Measurements from ENCODE around the gene ARID1B. TPM values are rescaled to one million over a fixed set of nuclear protein-coding genes. Genes with fewer than 3 reads are reported as not detected.

The ARID1B gene
- total and polyA plus RNA-seq, 11 donors, result 15.3 to 76.1 (median 40.7) TPM

DNA sequence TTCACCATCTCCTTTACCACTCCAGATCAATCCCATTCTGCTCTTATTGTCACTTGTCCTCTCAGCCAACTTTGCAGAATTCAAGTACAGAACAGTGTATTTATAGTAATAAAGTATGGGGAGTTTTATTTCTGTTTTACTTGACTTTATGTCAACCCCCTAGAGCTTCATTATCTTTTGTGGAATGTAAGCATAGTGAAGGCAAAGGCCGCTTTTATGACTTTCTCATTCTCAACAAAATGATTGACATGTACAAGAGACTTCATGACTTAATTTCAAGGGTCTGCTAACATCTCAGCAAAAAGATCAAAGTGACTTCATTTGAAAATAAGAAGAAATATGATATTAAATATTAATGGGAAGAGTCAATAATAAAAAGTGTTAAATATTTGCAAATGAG is 28.7 kb upstream of the ARID1B start:
- Histone ChIP-seq H3K36me3 (no peaks in the 10 kb centered on the region), H3K27me3 (no peaks in the 10 kb centered on the region), H3K9me3 (no peaks in the 10 kb centered on the region), H3K4me1 (peaks cover 0 to 6% (median 0%) of the 10 kb centered on the region in 12 donors), H3K4me3 (no peak overlapping the region), H3K27ac (no peak overlapping the region)
- DNase-seq (no peak), ATAC-seq (no peak)
- 79 to 89% (median 87%) methylated on average over 1 of the region's 1 CpG for WGBS, 4 donors
- intact Hi-C loops (cut with DNase I), result no loop called here
- TF ChIP-seq POLR2A (IDR thresholded peaks at IDR 0.05) (no peak), CTCF (IDR thresholded peaks at IDR 0.05) (no peak)

DNA sequence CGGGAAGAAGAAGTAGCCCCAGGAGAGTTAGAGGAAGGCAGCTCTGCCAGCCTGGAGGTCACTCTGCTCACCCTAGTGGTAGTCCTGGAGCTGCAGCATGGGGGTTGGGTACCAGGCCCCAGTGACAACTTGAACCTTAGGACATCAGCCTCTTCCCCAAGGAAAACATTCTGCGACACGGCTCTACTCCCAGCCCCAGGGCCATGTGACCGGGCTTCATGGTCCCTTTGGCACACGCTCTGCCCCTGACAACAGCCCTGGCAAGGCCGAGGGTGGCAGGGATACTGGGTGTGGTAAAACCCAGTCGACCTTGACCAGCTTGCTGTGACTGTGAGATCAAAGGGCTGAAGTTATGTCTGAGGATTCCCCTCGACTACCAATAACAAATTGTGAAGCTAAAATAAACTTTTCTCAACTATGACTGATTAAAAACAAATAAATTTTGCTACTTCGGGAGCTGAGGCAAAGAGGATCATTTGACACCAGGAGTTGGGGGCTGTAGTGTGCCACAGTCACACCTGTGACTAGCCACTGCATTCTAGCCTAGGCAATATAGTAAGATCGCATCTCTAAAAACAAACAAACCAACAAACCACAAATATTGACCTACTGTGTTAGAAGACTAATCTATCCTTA is 24.4 kb upstream of the ARID1B start:
- ATAC-seq (peak; percentile 42 to 77 (median 76)), DNase-seq (peak in 1 of 5 donors; percentile 33)
- peaks cover 0 to 6% (median 0%) of the 10 kb centered on the region in 12 donors for H3K4me1 ChIP-seq
- no peak for TF ChIP-seq POLR2A (IDR thresholded peaks at IDR 0.05)
- peak in 7 of 12 donors; percentile 7 to 40 (median 12) for TF ChIP-seq CTCF (IDR thresholded peaks at IDR 0.05)
- H3K4me3 ChIP-seq, result no peak overlapping the region
- H3K9me3 ChIP-seq, result no peaks in the 10 kb centered on the region
- WGBS, 4 donors, result 58 to 68% (median 61%) methylated on average over 7 to 10 of the region's 10 CpGs
- no peak overlapping the region for H3K27ac ChIP-seq
- no peaks in the 10 kb centered on the region for H3K27me3 ChIP-seq
- intact Hi-C loops (cut with DNase I), result no loop called here
- no peaks in the 10 kb centered on the region for H3K36me3 ChIP-seq

- no peak for DNase-seq
- Histone ChIP-seq H3K27ac (no peak overlapping the region), H3K36me3 (no peaks in the 10 kb centered on the region), H3K9me3 (no peaks in the 10 kb centered on the region), H3K27me3 (no peaks in the 10 kb centered on the region), H3K4me1 (peaks cover 0 to 6% (median 0%) of the 10 kb centered on the region in 12 donors), H3K4me3 (no peak overlapping the region)
- ATAC-seq, result no peak
- 87 to 91% (median 88%) methylated on average over 8 of the region's 8 CpGs for WGBS, 4 donors
- TF ChIP-seq POLR2A (IDR thresholded peaks at IDR 0.05), result no peak
- TF ChIP-seq CTCF (IDR thresholded peaks at IDR 0.05), result no peak
- intact Hi-C loops (cut with DNase I), result loop anchor here in 1 of 10 donors (5.0 kb wide), 1 partner anchor 55 kb away; no protein-coding TSS in a partner anchor
Observed at GRCh38 chr6:156756630-156757610, 20.3 kb upstream of the ARID1B start.

DNA sequence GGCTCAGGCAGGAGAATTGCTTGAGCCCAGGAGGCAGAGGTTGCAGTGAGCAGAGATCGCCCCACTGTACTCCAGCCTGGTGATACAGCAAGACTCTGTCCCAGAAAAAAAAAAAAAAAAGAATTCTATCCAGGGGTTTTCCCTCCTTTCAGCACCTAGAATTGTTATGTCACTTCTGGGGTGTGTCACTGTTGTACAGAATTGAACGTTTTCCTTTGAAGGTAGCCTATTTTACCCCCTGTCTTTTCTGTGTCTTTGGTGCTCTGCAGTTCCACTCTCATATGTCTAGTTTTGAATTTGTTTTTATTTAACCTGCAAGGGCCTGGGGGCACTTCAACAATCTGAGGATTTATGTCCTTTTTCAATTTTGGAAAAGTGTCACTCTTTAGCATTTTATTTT is 19.3 kb upstream of the ARID1B start:
- peaks cover 0 to under 1% (median 0%) of the 10 kb centered on the region in 12 donors for H3K4me1 ChIP-seq
- no peak for ATAC-seq
- 72 to 80% (median 76%) methylated on average over 2 of the region's 2 CpGs for WGBS, 4 donors
- no peak for TF ChIP-seq CTCF (IDR thresholded peaks at IDR 0.05)
- no peak for TF ChIP-seq POLR2A (IDR thresholded peaks at IDR 0.05)
- H3K9me3 ChIP-seq, result no peaks in the 10 kb centered on the region
- no peak overlapping the region for H3K4me3 ChIP-seq
- no peak overlapping the region for H3K27ac ChIP-seq
- no peak for DNase-seq
- H3K27me3 ChIP-seq, result no peaks in the 10 kb centered on the region
- no peaks in the 10 kb centered on the region for H3K36me3 ChIP-seq
- intact Hi-C loops (cut with DNase I), result loop anchor here in 1 of 10 donors (5.0 kb wide), 1 partner anchor 56 kb away; no protein-coding TSS in a partner anchor
